Measurements from ENCODE around the gene JAG2.

DNA sequence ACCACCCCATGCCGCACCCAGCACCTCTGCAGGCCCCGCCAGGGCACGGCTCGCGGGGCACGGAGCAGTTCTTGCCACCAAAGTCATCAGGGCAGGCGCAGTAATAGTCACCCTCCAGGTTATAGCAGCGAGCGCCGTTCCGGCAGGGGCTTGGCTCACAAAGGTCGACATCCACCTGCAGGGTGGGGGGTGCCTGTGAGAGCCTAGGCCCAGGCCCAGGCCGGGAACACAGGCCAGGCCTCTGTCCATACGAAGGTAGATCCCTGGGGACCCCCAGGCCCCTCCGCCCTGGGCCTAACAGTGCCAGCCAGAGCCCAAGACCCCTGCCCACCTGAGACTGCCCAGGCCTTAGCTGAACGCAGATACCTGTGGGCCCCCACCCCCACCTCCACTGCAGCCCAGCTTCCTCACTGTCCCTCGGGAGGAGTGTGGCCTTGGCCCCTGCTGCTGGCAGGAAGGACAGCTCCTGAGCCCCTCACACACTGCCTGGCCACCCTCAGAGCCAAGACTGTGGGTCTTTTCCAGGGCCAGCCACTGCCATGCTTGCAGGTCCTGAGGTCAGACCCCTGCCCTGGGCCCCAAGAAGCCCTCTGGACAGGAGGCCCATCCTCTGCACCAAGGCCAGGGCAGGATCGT lies 19.3 kb downstream of the JAG2 start:
- TF ChIP-seq JUNB (CRISPR knock-in tag; IDR thresholded peaks at IDR 0.05; ENCODE audit: borderline replicate concordance): no peak
- no peak for TF ChIP-seq PHF8 (CRISPR knock-in tag; IDR thresholded peaks at IDR 0.05)
- TF ChIP-seq, protein P1, sequence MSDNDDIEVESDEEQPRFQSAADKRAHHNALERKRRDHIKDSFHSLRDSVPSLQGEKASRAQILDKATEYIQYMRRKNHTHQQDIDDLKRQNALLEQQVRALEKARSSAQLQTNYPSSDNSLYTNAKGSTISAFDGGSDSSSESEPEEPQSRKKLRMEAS (IDR thresholded peaks at IDR 0.05): no peak
